Dermis microvascular lymphatic vessel endothelial cell (primary cell): Measurements from ENCODE around the gene BSDC1. TPM values are rescaled to one million over a fixed set of nuclear protein-coding genes. Genes with fewer than 3 reads are reported as not detected.
A peak's percentile ranks its signal among the peaks of the same experiment; 100 is the strongest.
"Not testable (repeated sequence)": the region's sequence is repeated elsewhere in the genome, so short reads cannot be mapped to it uniquely, and the experiment has no call there.

Experiments
- DNase-seq, 2 donors: peaks; one replicate each; pipeline versions ENCODE4 v3.0.0 to v3.0.0-alpha.2; 2010; ENCODE audit warnings: low read depth in 2 of 2
- total RNA-seq: library from RNA; depleted of rRNA; stranded (reverse); fragments of >200 nt; gene quantifications from 2 replicates; pipeline ENCODE4 v1.2.1, GENCODE V29; 2014

The BSDC1 gene, protein sequence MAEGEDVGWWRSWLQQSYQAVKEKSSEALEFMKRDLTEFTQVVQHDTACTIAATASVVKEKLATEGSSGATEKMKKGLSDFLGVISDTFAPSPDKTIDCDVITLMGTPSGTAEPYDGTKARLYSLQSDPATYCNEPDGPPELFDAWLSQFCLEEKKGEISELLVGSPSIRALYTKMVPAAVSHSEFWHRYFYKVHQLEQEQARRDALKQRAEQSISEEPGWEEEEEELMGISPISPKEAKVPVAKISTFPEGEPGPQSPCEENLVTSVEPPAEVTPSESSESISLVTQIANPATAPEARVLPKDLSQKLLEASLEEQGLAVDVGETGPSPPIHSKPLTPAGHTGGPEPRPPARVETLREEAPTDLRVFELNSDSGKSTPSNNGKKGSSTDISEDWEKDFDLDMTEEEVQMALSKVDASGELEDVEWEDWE
- total RNA-seq: 35.0 and 46.5 TPM in 2 replicates

DNA sequence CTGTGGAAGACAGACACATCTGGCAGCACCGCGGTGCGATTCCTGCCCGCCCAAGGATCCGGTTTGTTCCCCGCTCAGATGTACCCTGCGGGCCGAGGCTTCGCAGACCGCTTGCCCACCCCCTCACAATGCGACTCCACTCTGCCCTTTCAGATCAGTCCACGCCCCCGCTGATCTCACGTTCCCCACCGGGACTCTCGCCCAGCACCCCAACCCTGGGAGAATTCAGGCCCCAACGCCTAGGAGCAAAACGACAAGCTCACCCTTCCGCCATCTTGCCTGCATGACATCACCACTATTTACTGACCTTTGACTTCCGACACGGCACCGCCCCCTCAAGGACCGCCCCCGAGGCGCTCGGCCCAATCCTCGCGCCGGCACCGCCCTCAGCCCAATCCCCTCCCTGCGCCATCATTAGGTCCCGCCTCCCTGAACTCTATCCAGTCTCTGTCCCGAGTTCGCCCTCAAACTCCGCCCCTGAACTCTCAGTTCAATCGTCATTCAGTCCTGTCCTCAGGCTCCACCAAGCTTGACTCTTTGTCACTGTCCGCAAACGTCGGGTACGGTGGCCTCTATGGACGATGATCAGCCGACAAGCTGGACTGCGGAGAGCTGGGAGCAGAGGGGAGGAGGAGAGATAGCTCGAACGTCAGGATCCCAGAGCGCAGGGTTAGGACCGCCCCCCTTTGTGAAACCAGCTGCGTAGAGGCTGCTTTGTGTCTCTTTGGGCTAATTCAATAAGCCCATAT is at the start of gene BSDC1:
Gene BSDC1 (minus strand): TSS at position 301 of the 749 bp plus-strand sequence. CDS start 27 bp downstream, at position 274.
- peak; percentile 99 to 100 for DNase-seq

DNA sequence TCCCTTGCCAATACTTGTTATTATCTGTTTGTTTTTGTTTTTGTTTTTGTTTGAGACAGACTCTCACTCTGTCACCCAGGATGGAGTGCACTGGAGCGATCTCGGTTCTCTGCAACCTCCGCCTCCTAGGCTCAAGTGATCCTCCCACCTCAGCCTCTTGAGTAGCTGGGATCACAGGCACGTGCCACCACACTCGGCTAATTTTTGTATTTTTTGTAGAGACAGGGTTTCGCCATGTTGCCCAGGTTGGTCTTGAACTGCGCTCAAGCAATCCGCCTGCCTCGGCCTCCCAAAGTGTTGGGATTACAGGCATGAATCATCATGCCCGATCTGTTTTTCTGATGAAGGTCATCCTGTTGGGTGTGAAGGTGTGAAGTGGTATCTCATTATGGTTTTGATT is 47.2 kb upstream of the BSDC1 start:
- not testable (repeated sequence) for DNase-seq

DNA sequence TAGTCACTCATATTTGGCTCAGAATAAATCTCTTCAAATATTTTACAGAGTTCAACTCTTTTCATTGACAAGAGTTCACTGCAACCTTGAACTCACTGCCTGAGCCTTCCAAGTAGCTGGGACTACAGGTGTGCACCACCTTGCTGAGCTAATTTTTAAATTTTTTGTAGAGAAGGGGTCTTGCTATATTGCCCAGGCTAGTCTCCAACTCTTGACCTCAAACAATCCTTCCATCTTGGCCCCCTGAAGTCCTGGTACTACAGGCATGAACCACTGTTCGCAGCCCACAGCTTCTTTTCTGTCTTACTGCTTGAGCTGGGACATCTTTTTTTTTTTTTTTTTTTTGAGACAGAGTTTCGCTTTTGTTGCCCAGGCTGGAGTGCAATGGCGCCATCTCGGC is 44.5 kb upstream of the BSDC1 start:
- not testable (repeated sequence) for DNase-seq

DNA sequence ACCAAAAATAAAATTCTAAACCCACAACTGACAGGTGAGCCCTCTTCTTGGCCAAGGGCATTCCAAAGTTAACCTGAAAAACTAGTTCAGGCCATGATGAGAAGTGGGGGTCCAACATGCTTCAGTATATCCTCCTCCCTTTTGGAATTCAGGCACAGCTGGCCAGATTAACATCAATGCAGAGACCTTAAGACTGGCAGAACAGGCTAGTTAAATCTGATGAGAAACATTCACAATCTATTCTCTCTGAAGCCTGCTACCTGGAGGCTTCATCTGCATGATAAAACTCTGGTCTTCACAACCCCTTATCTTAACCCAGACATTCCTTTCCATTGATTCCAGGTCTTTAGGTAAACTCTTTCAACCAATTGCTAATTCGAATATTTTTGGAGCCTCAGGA is 43.9 kb upstream of the BSDC1 start:
- no peak for DNase-seq

DNA sequence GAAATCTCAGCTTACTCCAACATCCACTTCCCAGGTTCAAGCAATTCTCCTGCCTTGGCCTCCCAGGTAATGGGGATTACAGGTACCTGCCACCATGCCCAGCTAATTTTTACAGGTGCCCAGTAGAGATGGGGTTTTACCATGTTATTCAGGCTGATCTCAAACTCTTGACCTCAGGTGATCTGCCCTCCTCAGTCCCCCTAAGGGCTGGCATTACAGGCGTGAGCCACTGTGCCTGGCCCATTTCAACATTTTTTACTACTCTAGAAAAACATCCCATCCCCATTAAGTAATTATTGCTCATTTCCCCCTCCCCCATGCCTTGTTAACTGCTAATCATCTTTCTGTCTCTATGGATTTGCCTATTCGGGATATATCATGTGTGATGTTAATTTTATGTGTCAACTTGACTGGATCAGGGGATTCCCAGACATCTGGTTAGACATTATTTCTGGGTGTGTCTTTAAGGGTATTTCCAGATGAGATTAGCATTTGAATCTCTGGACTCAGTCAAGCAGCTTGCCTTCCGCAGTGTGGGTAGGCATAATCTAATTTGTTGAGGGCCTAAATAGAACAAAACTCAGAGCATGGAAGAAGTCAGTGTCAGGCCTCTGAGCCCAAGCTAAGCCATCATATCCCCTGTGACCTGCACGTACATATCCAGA is 37.6 kb upstream of the BSDC1 start:
- DNase-seq: no peak

DNA sequence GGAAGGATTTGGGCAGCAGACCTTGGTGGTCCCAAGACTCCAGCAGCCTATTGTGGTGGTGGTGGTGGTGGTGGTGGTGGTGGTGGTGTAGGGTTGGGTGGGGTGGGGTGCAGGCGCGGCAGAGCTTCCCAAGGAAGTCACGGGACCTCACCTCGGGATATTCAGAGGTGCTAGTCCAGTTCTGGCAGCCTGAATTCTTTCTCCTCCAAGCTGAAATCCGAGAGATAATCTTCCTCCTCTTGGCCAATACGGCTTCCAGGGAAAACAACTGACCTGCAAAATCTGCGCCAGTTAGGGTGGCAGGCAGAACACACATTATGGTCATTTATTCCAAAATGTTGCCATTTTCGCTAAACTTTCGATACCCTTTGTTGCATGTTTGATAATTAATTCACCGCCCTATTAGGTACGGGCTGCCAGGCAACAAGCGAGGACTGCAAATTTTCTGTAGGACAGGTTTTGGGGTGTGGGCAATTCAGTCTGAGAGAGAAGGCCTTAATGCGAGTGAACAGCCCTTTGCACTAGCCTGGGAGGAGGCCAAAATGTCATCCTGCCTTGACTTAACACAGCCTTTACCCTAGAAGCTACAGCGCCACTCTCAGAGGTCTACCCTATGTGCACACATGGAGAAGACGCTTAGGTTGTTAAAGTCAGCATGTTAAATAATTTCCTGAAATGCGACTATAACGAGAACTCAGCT is 33.2 kb upstream of the BSDC1 start:
- no peak for DNase-seq

DNA sequence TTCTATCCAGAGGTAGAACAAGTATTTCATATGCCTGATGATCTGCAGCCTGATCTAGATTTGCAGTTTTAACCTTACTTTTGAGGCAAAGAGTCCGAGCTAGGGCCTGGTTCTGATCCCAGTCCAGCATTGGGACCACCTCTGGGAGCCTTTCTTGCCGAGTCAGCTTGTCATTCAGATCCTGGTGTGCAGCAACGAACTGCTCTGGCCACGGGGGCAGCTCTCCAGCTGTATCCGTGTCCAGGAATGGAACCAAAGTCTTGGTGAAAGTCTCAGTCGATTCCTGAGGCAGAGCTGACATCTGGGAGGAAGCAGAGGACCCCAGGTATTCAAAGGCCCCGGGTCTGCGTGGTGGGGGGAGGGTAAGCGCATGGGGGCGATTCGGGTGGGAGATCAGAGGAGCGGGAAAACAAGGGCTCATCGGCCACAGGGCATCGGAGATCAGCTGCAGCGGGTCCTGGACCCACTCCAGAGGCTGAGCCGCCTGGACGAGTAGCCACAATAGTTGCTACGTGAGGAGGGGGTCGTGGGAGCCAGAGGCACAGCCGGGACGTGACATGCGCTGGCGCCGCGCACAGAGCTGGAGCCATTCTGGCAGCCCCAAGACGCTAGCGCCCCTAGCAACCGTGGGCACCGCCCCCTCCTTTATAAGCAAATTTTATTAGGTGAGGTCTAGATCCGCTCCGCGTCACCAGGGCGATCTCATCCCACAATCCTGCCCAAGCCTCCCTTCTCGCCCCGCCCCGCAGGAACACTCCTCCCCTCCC is 32.4 kb upstream of the BSDC1 start:
- no peak for DNase-seq

DNA sequence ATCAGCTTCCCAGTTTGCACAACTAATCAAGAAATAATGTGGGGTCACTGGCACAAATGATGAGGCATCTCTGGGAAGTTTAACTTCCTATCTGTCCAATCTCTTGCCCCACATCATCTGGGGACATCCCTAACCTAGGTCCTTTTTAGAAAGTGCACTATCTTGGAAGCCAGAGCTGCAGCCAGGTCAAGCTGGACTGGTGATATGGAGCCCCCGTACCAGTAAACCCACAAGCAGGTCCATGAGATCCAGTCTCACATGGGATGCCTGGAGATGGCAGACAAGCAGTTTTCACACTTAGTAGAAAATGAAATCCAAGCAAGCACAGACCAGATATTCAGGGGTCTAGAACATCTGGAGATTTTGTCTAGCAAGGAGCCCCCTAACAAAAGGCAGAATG is 27.5 kb upstream of the BSDC1 start:
- DNase-seq: no peak

DNA sequence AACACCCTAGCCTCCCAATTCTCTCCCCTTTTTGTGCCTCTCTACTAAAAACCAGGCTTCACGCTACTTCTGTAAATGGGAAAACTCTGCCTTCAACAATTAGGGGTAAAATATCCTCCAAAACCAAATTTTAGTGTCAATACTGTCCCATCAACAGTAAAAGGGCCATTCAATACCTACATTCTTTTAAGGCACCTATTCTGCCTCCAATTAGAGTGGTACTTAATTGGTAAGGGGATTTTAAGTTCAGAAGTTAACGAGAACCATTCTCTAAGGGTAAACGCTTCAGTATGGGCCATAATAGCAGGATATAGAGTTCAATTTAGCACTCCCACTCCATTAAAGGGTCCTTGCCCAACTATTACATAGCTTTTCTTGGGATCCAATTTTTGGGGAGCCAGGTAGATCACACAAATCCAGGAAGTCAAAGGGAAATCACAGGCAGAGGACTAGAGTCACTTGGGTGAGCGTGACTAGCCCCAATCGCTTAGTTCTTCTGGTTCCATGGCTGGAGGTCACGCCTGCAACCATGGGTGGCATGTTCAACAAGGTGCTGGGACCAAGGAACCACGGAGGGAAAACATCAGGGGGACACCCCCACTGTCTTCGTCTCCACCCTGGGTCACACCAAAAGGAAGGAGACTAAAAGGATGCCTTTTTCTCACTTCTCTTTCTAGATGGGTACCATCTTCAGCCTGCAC is 20.1 kb upstream of the BSDC1 start:
- DNase-seq: no peak

DNA sequence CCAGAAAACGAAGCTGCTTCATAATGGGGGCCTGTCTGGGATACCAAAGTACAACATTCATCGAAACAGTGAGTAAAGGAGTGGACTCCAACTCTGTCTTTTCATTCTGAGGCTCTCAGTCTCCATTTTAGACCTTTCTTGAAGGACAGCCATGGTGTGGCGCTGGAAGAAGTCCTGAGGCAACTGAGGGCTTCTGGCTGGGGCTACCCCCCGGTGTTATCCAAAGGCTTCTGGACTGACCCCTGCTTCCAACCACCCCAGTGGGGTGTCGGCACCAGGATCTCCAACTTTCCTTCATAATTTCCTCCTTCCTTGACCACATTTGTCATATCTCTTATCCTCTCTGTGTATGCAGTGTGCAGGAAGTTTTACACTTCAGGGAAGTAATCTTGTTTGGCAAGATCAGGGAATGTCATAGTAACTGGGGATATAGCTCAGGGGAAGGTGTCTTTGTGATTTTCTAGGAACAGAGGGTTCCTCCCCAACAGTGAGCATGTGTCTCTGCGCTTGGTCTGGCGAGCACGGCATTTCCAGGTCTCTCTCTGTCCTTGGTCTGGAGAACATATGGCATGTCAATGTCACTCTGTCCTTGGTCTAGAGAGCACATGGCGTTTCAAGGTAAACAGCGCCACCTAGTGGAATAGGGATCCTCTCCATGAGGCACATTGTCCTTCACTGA is 19.4 kb upstream of the BSDC1 start:
- peak; percentile 68 to 76 for DNase-seq

DNA sequence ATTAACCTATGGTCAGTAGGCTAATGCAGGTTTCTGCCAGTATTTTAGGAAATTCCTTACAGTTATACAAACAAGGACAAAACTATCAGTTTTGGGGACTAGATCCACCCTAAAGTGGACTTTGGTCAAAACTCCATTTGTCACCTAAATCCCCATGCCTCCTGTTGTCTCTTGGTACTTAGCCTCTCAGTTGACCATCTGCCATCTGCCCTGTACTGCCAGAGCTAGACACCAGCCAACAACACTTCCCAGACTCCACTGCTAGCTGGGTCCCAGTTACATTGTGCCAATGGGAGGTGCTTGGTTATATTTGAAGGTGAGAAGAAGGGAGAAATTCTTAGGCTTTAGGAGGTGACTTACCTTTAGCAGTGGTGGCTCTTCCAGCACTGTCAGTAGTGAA is 17.0 kb upstream of the BSDC1 start:
- DNase-seq: no peak

DNA sequence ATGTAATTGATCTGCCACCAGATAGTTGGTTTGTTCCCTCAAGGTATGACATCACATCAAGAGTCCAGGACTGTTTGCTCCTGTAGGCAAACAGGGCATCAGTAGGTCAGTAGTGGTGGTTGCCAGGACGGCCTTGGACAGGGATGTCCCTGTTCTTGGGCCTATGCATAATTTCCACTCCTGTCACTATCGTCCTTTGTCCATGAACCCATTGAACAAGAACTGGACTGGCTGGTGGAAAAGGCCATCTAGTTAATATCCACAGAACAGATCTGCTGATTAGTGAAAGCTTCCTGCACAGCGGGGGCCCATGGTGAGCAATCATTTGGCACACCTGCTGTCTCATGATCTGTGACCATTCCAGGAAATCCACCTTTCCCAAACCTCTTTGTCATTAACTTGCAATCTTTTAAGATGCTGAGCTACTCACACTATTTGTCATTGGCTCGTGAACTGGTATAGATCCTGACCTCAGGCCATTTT is 12.4 kb upstream of the BSDC1 start:
- no peak for DNase-seq

DNA sequence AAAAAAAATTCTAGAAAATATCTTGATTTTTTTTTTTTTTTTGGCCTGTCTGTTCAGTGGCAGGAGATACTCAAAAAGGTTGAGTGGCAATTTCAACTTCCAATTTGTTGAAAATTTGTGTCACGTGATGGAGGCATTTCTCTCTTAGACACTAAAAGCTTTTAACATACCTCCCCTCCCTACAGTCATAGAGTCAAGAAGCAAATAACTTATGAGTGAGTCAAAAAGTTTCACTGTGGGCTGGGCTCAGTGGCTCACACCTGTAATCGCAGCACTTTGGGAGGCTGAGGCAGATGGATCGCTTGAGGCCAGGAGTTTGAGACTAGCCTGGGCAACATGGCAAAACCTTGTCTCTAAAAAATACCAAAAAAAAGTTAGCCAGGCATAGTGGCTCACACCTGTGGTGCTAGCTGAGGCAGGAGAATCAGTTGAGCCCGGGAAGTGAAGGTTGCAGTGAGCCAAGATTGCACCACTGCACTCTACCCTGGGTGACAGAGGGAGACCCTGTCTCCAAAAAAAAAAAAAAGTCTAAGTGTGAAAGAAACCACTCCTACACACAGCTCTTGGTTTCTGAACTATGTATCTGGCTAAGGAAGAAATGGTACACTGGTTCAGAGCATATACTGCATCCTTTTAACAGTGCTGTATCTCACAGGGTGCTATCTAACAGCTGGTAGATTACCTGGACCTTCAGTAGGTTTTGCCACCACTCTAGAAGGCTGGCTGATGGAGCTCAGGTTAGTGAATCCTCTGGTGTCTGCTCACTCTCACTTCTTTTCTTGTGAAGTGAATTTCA is 11.6 kb upstream of the BSDC1 start:
- DNase-seq: no peak

DNA sequence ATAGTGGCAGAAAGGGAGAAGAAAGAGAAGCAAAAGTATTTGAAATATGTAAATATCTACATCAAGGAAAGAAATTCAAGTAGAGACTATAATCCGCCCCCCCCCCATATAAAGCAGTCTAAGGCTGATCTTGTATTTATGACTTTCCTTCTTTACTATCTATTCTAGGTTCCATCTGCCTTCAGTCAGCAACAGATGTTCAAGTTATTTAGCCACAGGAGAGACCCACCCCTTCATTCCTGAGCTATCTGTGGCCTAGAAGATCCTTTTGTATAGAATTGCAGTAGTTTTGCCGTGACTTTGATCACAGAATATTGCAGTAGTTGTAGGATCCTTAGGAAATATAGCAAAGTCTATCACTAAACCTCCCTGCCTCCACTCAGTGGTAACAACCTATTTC is 10.7 kb upstream of the BSDC1 start:
- DNase-seq: no peak

DNA sequence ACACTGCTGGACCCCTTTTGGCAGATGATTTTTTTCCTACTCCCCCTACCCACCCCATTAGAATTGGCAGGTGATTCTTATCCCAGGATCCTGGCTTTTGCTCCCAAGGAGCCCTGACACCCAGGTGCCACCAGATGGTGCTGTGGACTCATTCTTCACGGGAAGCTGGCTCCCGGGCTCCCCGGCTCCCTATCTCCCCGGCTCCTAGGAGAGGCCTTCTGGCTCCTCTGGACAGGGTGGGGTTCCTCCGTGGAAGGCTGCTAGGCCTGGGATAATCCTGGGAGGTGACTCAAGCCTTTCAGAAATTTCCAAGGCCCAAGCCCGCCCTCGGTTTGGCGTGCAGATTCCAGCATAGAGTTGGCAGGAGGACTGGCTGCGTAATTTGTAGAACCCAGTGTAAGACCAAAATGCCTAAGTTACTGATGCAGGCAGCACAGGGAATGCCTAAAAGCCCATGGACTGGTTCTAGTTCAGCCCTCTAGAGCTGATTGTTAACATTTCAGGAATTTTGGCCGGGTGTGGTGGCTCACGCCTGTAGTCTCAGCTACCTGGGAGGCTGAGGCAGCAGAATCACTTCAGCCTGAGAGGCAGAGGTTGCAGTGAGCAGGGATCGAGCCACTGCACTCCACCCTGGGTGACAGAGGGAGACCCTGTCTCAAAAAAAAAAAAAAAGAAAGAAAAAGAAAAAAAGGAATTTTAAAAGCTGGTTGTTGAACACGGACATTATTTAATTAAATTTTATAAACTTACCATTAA is 6.8 kb upstream of the BSDC1 start:
- peak; percentile 29 to 71 for DNase-seq

DNA sequence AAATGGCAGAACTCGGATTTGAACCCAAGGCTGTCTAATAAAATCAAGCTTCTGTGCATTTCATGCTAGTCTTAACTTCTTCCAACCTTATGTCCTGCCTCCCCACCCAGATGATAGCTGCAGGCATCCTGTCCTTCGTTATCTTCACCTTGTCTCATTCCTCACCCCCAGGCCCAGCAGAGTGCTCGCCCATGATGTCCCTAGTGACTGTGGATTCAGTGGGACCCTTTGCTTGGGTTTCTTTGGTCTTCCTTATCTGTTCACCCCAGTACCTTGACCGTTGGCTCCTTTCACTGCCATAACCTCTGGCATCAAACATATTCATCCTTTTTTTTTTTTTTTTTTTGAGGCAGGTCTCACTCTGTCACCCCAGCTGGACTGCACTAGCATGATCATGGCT is 5.6 kb upstream of the BSDC1 start:
- no peak for DNase-seq

DNA sequence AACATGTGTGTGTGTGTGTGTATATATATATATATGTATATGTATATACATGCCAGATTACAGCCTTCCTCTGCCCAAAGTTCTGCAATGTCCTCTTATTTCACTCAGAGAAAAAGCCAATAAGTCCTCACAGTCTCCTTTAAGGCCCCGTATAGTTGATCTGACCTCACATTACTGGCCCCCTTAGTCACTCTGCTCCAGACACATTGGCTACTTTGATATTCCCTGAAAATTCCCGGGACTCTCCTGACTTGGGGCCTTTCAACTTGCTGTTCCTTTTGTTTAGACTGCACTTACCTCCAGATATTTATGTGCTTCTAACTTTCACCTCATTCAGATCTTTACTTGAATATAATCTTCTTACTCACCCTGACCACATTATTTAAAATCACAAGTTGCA is 4.2 kb upstream of the BSDC1 start:
- DNase-seq: no peak

DNA sequence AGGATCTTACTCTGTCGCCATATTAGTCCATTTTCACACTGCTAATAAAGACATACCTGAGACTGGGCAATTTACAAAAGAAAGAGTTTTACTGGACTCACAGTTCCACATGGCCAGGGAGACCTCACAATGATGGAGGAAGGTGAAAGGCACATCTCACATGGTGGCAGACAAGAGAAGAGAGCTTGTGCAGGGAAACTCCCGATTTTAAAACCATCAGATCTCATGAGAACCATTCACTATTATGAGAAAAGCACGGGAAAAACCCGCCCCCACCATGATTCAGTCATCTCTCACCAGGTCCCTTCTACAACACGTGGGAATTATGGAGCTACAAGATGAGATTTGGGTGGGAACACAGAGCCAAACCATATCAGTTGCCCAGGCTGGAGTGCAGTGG is 2.3 kb upstream of the BSDC1 start:
- DNase-seq: not testable (repeated sequence)
